D721Med (cell line): ENCODE measurements around the gene FBXW4.

Experiments
- DNase-seq: peaks from one replicate; pipeline ENCODE4 v3.0.0; 2011; ENCODE audit warnings: low spot score; ENCODE audit not compliant: insufficient read length
- FAIRE-seq: peaks from 2 replicates; lab custom pipeline; 2011; peaks lifted over from hg19 to GRCh38; lab: Jason Lieb, UNC
- TF ChIP-seq, protein P1 (sequence below): IDR thresholded peaks from 2 replicates; pipeline ENCODE4 v1.5.1; 2012; ENCODE audit warnings: mild to moderate bottlenecking, control low read depth; ENCODE audit not compliant: insufficient read depth; ENCODE audit errors: missing control alignments

FBXW4 gene, protein sequence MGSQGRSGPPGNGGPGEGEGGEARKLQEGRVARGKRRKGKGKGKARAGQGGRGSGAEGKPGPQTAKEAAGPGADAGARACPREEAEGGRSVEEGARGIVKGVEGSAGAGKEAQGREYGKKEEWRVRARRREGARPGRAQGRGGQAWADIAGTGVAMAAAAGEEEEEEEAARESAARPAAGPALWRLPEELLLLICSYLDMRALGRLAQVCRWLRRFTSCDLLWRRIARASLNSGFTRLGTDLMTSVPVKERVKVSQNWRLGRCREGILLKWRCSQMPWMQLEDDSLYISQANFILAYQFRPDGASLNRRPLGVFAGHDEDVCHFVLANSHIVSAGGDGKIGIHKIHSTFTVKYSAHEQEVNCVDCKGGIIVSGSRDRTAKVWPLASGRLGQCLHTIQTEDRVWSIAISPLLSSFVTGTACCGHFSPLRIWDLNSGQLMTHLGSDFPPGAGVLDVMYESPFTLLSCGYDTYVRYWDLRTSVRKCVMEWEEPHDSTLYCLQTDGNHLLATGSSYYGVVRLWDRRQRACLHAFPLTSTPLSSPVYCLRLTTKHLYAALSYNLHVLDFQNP

DNA sequence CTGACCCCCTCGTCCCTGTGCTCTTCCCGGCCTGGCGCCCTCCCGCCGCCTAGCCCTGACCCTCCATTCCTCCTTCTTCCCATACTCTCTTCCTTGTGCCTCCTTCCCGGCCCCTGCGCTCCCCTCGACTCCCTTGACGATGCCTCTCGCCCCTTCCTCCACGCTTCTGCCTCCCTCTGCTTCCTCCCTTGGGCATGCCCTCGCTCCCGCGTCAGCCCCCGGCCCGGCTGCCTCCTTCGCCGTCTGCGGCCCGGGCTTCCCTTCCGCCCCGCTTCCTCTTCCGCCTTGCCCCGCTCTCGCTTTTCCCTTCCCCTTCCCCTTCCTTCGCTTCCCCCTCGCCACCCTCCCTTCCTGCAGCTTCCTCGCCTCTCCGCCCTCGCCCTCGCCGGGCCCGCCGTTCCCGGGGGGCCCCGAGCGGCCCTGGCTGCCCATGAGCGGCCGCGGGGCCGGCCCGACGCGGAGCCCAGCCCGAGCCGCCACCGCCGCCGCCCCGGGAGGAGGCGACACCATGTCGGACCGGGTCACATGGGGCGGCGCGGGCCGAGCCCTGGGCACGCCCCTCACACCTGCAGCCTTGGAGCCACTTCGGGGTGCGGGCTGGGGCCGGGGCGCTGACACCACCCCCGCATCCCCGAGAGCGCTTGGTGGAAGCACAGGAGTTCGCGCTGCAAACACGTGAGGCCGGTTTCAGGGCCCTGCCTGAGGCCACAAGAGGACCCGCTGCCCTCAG lies at the start of gene FBXW4:
TSS of gene FBXW4 (minus strand) at position 497 of the 730 bp plus-strand sequence. CDS start at position 432, 65 bp downstream.
- DNase-seq (no peak), FAIRE-seq (no peak)

GRCh38 chr10:101744267-101744666 lies 49.3 kb upstream of the FBXW4 start:
- DNase-seq: no peak
- no peak for FAIRE-seq
- TF ChIP-seq, protein P1, sequence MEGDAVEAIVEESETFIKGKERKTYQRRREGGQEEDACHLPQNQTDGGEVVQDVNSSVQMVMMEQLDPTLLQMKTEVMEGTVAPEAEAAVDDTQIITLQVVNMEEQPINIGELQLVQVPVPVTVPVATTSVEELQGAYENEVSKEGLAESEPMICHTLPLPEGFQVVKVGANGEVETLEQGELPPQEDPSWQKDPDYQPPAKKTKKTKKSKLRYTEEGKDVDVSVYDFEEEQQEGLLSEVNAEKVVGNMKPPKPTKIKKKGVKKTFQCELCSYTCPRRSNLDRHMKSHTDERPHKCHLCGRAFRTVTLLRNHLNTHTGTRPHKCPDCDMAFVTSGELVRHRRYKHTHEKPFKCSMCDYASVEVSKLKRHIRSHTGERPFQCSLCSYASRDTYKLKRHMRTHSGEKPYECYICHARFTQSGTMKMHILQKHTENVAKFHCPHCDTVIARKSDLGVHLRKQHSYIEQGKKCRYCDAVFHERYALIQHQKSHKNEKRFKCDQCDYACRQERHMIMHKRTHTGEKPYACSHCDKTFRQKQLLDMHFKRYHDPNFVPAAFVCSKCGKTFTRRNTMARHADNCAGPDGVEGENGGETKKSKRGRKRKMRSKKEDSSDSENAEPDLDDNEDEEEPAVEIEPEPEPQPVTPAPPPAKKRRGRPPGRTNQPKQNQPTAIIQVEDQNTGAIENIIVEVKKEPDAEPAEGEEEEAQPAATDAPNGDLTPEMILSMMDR: no peak

More for the DNA sequence above, at the start of gene FBXW4:
- TF ChIP-seq, protein P1: no peak

GRCh38 chr10:101741938-101742337 lies 47.0 kb upstream of the FBXW4 start:
- DNase-seq (no peak), FAIRE-seq (no peak)
- TF ChIP-seq, protein P1: no peak

GRCh38 chr10:101736666-101737065 lies 41.7 kb upstream of the FBXW4 start:
- TF ChIP-seq, protein P1: no peak
- no peak for DNase-seq
- no peak for FAIRE-seq

- DNase-seq (no peak), FAIRE-seq (no peak)
- TF ChIP-seq, protein P1: no peak
These were observed 37.1 kb upstream of the FBXW4 start for GRCh38 chr10:101732096-101732495.

- TF ChIP-seq, protein P1: no peak
- DNase-seq (no peak), FAIRE-seq (no peak)
These were observed 31.1 kb upstream of the FBXW4 start for GRCh38 chr10:101726115-101726387.
